K562 (cell line): ENCODE results near the gene FADD. TPM values are rescaled to one million over a fixed set of nuclear protein-coding genes. Genes with fewer than 3 reads are reported as not detected.

Experiments used
- ATAC-seq: fragments of 200-7000 bp; cut with Tn5 transposase; 3 replicates; pipeline ENCODE4 v1.9.1; 2020; ENCODE audit warnings: moderate library complexity
- BruUV-seq: library from RNA; stranded (reverse); fragments of 400-500 nt; replicated peaks from 2 replicates; lab custom pipeline; 2021; lab: Mats Ljungman, UMichigan
- CTCF ChIA-PET: fragments of 300-600 bp; formaldehyde crosslinking; extraction: SDS; loops from one replicate; lab custom pipeline; 2021; ENCODE audit warnings: low intra/inter-chr PET ratio; lab: Yijun Ruan, JAX
- POLR2A ChIA-PET: fragments of 300-600, 350-650 bp; sonication (Branson Sonifier 250); formaldehyde crosslinking; extraction: SDS; loops from one replicate; lab custom pipeline; 2021; ENCODE audit warnings: antibody characterized with exemption, inconsistent platforms; lab: Yijun Ruan, JAX
- DNase-seq, 4 experiments: peaks; one replicate each; pipeline versions ENCODE4 v3.0.0 to v3.0.0-alpha.2; 2011 to 2018; ENCODE audit warnings: low spot score in 3 of 4, mixed read lengths in 3 of 4; ENCODE audit errors: extremely low read depth in 1 of 4
- FAIRE-seq: peaks from 2 replicates; lab custom pipeline; 2011; peaks lifted over from hg19 to GRCh38; lab: Jason Lieb, UNC
- H2AFZ ChIP-seq: 2 replicates; pipeline ENCODE4 v1.6.0; 2011; ENCODE audit warnings: low read depth, low read length, control low read depth, inconsistent platforms
- H3K27ac ChIP-seq: fragments of 200-600 bp; 3 replicates; pipeline ENCODE4 v1.8.0; 2011; ENCODE audit warnings: low read depth, mild to moderate bottlenecking, control low read depth, inconsistent platforms, low read length, moderate library complexity, mixed read lengths; ENCODE audit errors: extremely low read depth
- H3K27me3 ChIP-seq, 2 experiments: fragments of 300-600 bp in 1 of 2; 2 replicates in 1 of 2; 3 replicates in 1 of 2; pipeline versions ENCODE4 v1.6.0 to v1.8.0; 2011; ENCODE audit warnings: inconsistent platforms in 2 of 2, low read length in 2 of 2, mild to moderate bottlenecking in 1 of 2, mixed read lengths in 1 of 2, moderate library complexity in 1 of 2; ENCODE audit not compliant: control insufficient read depth in 2 of 2, insufficient read depth in 2 of 2
- H3K36me3 ChIP-seq: fragments of 300-600 bp; 3 replicates; pipeline ENCODE4 v1.8.0; 2011; ENCODE audit warnings: mild to moderate bottlenecking, low read length, inconsistent platforms; ENCODE audit not compliant: control insufficient read depth, insufficient read depth
- H3K4me1 ChIP-seq, 2 experiments: fragments of 200-600 bp in 1 of 2; replicated peaks in 1 of 2; 2 replicates in 1 of 2; 3 replicates in 1 of 2; pipeline versions ENCODE4 v1.5.1 to v1.8.0; 2011; ENCODE audit warnings: inconsistent platforms in 2 of 2, low read length in 2 of 2, mild to moderate bottlenecking in 1 of 2, mixed read lengths in 1 of 2, moderate library complexity in 1 of 2; ENCODE audit not compliant: control insufficient read depth in 2 of 2, insufficient read depth in 2 of 2
- H3K4me2 ChIP-seq: 2 replicates; pipeline ENCODE4 v1.6.1; 2011; ENCODE audit warnings: low read length, control low read depth, inconsistent platforms, mixed read lengths; ENCODE audit not compliant: insufficient read depth
- H3K4me3 ChIP-seq: fragments of 200-600 bp; sonication (generic), shearing (Covaris generic); 2 replicates; pipeline ENCODE4 v1.5.1; 2016; ENCODE audit warnings: control low read depth, inconsistent platforms
- H3K79me2 ChIP-seq: fragments of 200-600 bp; 3 replicates; pipeline ENCODE4 v1.8.0; 2011; ENCODE audit warnings: low read length, inconsistent platforms; ENCODE audit not compliant: control insufficient read depth, insufficient read depth
- H3K9ac ChIP-seq, 2 experiments: 2 replicates each; pipeline versions ENCODE4 v1.6.0 to v1.6.1; 2011; ENCODE audit warnings: low read depth in 2 of 2, low read length in 2 of 2, control low read depth in 1 of 2, inconsistent platforms in 1 of 2, mild to moderate bottlenecking in 1 of 2, mixed read lengths in 1 of 2; ENCODE audit not compliant: insufficient read depth in 1 of 2
- H3K9me1 ChIP-seq: one replicate; pipeline ENCODE4 v1.6.0; 2011; ENCODE audit warnings: inconsistent platforms, mild to moderate bottlenecking, low read length, moderate library complexity; ENCODE audit not compliant: control insufficient read depth, insufficient read depth
- H3K9me3 ChIP-seq: replicated peaks from 2 replicates; pipeline ENCODE4 v1.5.1; 2011; ENCODE audit warnings: low read depth, low read length, inconsistent platforms; ENCODE audit not compliant: control insufficient read depth, insufficient read depth
- H4K20me1 ChIP-seq: replicated peaks from 2 replicates; pipeline ENCODE4 v1.6.1; 2011; ENCODE audit warnings: low read length, inconsistent platforms, mixed read lengths; ENCODE audit not compliant: control insufficient read depth, insufficient read depth
- CLOCK ChIP-seq: fragments of 250-450 bp; sonication (Bioruptor Pico); IDR thresholded peaks from 2 replicates; pipeline ENCODE4 v1.4.0; 2020; ENCODE audit warnings: mild to moderate bottlenecking, moderate library complexity, borderline replicate concordance
- WGBS: fragments of 100-300 bp; shearing (Covaris generic); methylation state at CpG from one replicate; pipeline ENCODE4 v1.1.6; 2016; ENCODE audit warnings: low coverage, mixed read lengths; ENCODE audit not compliant: insufficient coverage; ENCODE audit errors: missing lambda C conversion rate; 5-methylcytosine and 5-hydroxymethylcytosine counted together
- in situ Hi-C: fragments of 300-500 bp; cut with MboI; formaldehyde crosslinking; loops from 4 replicates; pipeline ENCODE4 v1.15.0; 2018; ENCODE audit warnings: inconsistent platforms, mixed read lengths
- intact Hi-C: fragments of 100-400 bp; cut with micrococcal nuclease; formaldehyde crosslinking; loops from 2 replicates; pipeline ENCODE4 v1.14.2; 2022
- polyA plus RNA-seq, 8 experiments: library from polyadenylated mRNA; depleted of rRNA in 4 of 8; stranded (reverse) in 5 of 8; unstranded in 3 of 8; fragments of >200 nt; fragmentation: Nextera tagmentation in 2 of 8; fragmentation: Illumina TruSeq in 1 of 8; extraction: Ambion mirVana in 2 of 8; extraction: Trizol in 1 of 8; gene quantifications; 2 replicates each; pipeline versions ENCODE4 v1.2.1 to v1.2.3, GENCODE V29; 2011 to 2014; ENCODE audit warnings: inconsistent platforms in 1 of 8, missing spikeins in 1 of 8
- total RNA-seq, 7 experiments: library from RNA; depleted of rRNA in 6 of 7; stranded (reverse); fragments of >200 nt in 6 of 7; fragmentation: Illumina TruSeq in 2 of 7; extraction: Trizol in 2 of 7; gene quantifications; 2 replicates each; pipeline versions ENCODE4 v1.2.1 to v1.2.3, GENCODE V29; 2011 to 2021; ENCODE audit warnings: low replicate concordance in 1 of 7
- TF ChIP-seq, protein P1 (sequence below), 3 experiments: fragments of 200-800 bp in 1 of 3; sonication (Bioruptor generic) in 1 of 3; sonication (generic) in 1 of 3; formaldehyde crosslinking in 1 of 3; IDR thresholded peaks; 2 replicates each; pipeline versions ENCODE4 v1.6.1 to v1.8.0; 2016 to 2022; ENCODE audit warnings: mild to moderate bottlenecking in 2 of 3, missing compliant biosample characterization in 2 of 3, missing genetic modification characterization in 2 of 3, missing genetic modification reagents in 1 of 3

The FADD gene
- total and polyA plus RNA-seq, 9 of the 15 experiments (the other 6 are each of a cell fraction or from before 2014, with no cell fraction given): 0.29 to 26.9 (median 20.4) TPM

DNA sequence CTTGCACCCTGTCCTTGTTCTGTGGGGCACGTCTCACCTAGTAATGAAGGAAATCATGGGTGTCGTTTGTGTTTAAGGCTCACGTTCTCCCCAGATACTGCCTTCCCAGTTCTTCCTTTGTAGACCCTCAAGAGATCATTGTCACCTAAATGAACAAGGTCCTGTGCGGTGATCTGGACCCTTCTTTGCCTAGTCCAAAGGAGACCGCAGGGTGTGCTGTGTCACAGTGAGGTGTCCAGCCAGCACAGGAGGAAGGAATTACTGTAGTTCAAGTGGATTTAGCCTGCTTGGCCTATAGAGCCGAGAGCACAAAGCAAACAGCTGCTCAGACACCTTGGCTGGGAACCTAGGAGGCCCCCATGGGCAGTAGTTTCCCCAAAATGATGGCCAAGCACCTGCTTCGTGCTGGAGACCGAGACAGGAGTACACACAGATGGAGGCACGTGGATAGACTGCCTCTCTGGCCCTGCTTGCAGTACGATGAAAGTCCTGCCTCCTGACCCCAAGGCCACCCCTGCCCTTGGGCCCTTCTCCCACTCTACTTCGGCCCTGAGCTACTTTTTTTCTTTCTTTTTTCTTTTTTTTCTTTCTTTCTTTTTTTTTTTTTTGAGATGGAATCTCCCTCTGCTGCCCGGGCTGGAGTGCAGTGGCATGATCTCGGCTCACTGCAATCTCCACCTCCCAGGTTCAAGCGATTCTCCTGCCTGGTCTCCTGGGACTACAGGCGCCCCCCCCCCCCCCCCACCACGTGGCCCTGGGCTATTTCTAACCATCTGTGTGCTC, 48.0 kb downstream of the FADD start:
- H3K79me2 ChIP-seq: no peaks in the 10 kb centered on the region
- H3K27ac ChIP-seq: no peak overlapping the region
- no peak overlapping the region for H3K4me2 ChIP-seq
- no peak overlapping the region for H2AFZ ChIP-seq
- no peak for FAIRE-seq
- intact Hi-C loops: no loop called here
- peaks cover 27 to 58% of the 10 kb centered on the region in 2 experiments for H3K27me3 ChIP-seq
- in situ Hi-C loops: no loop called here
- 13% methylated on average over 11 of the region's 16 CpGs for WGBS
- CTCF ChIA-PET: no interaction called here
- H3K4me1 ChIP-seq: peaks cover 11 to 14% of the 10 kb centered on the region in 2 experiments; a peak in 3 of 5 replicates
- peak; percentile 58 for ATAC-seq
- H3K36me3 ChIP-seq: no peaks in the 10 kb centered on the region
- no peaks in the 10 kb centered on the region for H3K9me3 ChIP-seq
- no peak overlapping the region for H3K9ac ChIP-seq
- no peak overlapping the region for H3K4me3 ChIP-seq
- peak in 1 of 4 experiments; percentile 16 for DNase-seq
- POLR2A ChIA-PET: interaction anchor here (0.6 to 1.5 kb wide), 2 partner anchors 13 to 123 kb away, joined by 3 to 5 read pairs; no protein-coding TSS in a partner anchor
- no TSS peak for BruUV-seq
- no peaks in the 10 kb centered on the region for H4K20me1 ChIP-seq
- H3K9me1 ChIP-seq: no peaks in the 10 kb centered on the region
- TF ChIP-seq CLOCK (CRISPR knock-in tag): no peak
- TF ChIP-seq, protein P1, sequence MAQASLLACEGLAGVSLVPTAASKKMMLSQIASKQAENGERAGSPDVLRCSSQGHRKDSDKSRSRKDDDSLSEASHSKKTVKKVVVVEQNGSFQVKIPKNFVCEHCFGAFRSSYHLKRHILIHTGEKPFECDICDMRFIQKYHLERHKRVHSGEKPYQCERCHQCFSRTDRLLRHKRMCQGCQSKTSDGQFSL (CRISPR knock-in tag; IDR thresholded peaks at IDR 0.05): no peak
- TF ChIP-seq, protein P1 (tag; IDR thresholded peaks at IDR 0.05): peak in 1 of 2 experiments; percentile 84; a peak in 2 of 4 replicates
